HL-60 (cell line): ENCODE results near the gene MSL2.
"Not testable (repeated sequence)": the region's sequence is repeated elsewhere in the genome, so short reads cannot be mapped to it uniquely, and the experiment has no call there.

Source experiments
- DNase-seq, 2 experiments: peaks; one replicate each; pipeline ENCODE4 v3.0.0-alpha.2; 2010 to 2020; ENCODE audit warnings: low read depth in 1 of 2, low spot score in 1 of 2
- H3K27ac ChIP-seq: fragments of 250-450 bp; sonication (Bioruptor Pico); replicated peaks from 2 replicates; pipeline ENCODE4 v1.5.1; 2020; ENCODE audit warnings: mild to moderate bottlenecking, moderate library complexity
- H3K27me3 ChIP-seq: fragments of 250-450 bp; sonication (Bioruptor Pico); 2 replicates; pipeline ENCODE4 v1.5.1; 2021; ENCODE audit warnings: mild to moderate bottlenecking, moderate library complexity; ENCODE audit not compliant: insufficient read depth, poor library complexity, severe bottlenecking
- H3K4me3 ChIP-seq: replicated peaks from 2 replicates; pipeline ENCODE4 v1.5.1; 2011; ENCODE audit warnings: mild to moderate bottlenecking, control low read depth, low read length; ENCODE audit not compliant: insufficient read depth
- CTCF ChIP-seq: IDR thresholded peaks from one replicate; pipeline ENCODE4 v1.5.1; 2011; ENCODE audit warnings: low read length, control low read depth, inconsistent platforms; ENCODE audit not compliant: insufficient read depth
- GABPA ChIP-seq: IDR thresholded peaks from 2 replicates; pipeline ENCODE4 v1.6.1; 2012; ENCODE audit warnings: low read depth
- POLR2AphosphoS5 ChIP-seq: IDR thresholded peaks from 2 replicates; pipeline ENCODE4 v1.6.1; 2012; ENCODE audit warnings: low read depth
- REST ChIP-seq: IDR thresholded peaks from 2 replicates; pipeline ENCODE4 v1.6.1; 2012; ENCODE audit warnings: low read depth; ENCODE audit not compliant: insufficient replicate concordance
- SPI1 ChIP-seq: IDR thresholded peaks from 2 replicates; pipeline ENCODE4 v1.6.1; 2012; ENCODE audit warnings: low read depth, mild to moderate bottlenecking, borderline replicate concordance

The MSL2 gene

GRCh38 chr3:136173939-136174490, 22.1 kb downstream of the MSL2 start:
- Histone ChIP-seq H3K27me3 (no peaks in the 10 kb centered on the region), H3K27ac (no peak overlapping the region), H3K4me3 (no peak overlapping the region)
- TF ChIP-seq REST, result no peak
- no peak for TF ChIP-seq CTCF
- TF ChIP-seq SPI1, result no peak
- TF ChIP-seq POLR2AphosphoS5, result no peak
- no peak for TF ChIP-seq GABPA
- DNase-seq, result no peak

- peak overlapping the region; percentile 13; the same call in 1 of the 2 replicates for H3K27ac ChIP-seq
- DNase-seq, result no peak
- H3K4me3 ChIP-seq, result no peak overlapping the region
- TF ChIP-seq GABPA, result no peak
- no peak for TF ChIP-seq CTCF
- TF ChIP-seq SPI1, result no peak
- no peak for TF ChIP-seq POLR2AphosphoS5
- no peak for TF ChIP-seq REST
- no peaks in the 10 kb centered on the region for H3K27me3 ChIP-seq
Measured at GRCh38 chr3:136171097-136171542, 25.0 kb downstream of the MSL2 start.

GRCh38 chr3:136168236-136168635, 27.9 kb downstream of the MSL2 start:
- not testable (repeated sequence) for H3K27ac ChIP-seq, DNase-seq, H3K4me3 ChIP-seq, H3K27me3 ChIP-seq

- DNase-seq, result no peak
- Histone ChIP-seq H3K4me3 (no peak overlapping the region), H3K27ac (no peak overlapping the region), H3K27me3 (no peaks in the 10 kb centered on the region)
- TF ChIP-seq GABPA (no peak), POLR2AphosphoS5 (no peak), CTCF (no peak), SPI1 (no peak), REST (no peak)
Measured at GRCh38 chr3:136166507-136166906, 29.6 kb downstream of the MSL2 start.
